IPS-18a (cell line): Measurements from ENCODE around the gene ARGFX.
"Not testable (repeated sequence)": the region's sequence is repeated elsewhere in the genome, so short reads cannot be mapped to it uniquely, and the experiment has no call there.

Experiments
- H3K27ac ChIP-seq: one replicate; pipeline ENCODE4 v1.5.1; 2013; ENCODE audit warnings: low read length
- H3K27me3 ChIP-seq: one replicate; pipeline ENCODE4 v1.6.1; 2013; ENCODE audit warnings: mild to moderate bottlenecking, low read length; ENCODE audit not compliant: control insufficient read depth, insufficient read depth
- H3K36me3 ChIP-seq: one replicate; pipeline ENCODE4 v1.6.1; 2013; ENCODE audit warnings: low read depth, low read length; ENCODE audit not compliant: control insufficient read depth
- H3K4me1 ChIP-seq: one replicate; pipeline ENCODE4 v1.6.1; 2013; ENCODE audit warnings: low read depth, low read length; ENCODE audit not compliant: control insufficient read depth
- H3K4me3 ChIP-seq: one replicate; pipeline ENCODE4 v1.5.1; 2013; ENCODE audit warnings: low read length
- H3K9ac ChIP-seq: one replicate; pipeline ENCODE4 v1.6.1; 2013; ENCODE audit warnings: mild to moderate bottlenecking, low read length, moderate library complexity
- H3K9me3 ChIP-seq: one replicate; pipeline ENCODE4 v1.6.1; 2013; ENCODE audit warnings: low read depth, low read length; ENCODE audit not compliant: control insufficient read depth

ARGFX gene

GRCh38 chr3:121562148-121562547, 5.6 kb upstream of the ARGFX start:
- Histone ChIP-seq H3K4me3 (no peak overlapping the region), H3K36me3 (no peaks in the 10 kb centered on the region), H3K27ac (no peak overlapping the region), H3K9ac (no peak overlapping the region), H3K4me1 (peaks cover 4% of the 10 kb centered on the region), H3K9me3 (no peaks in the 10 kb centered on the region), H3K27me3 (no peaks in the 10 kb centered on the region)

- H3K9me3 ChIP-seq: no peaks in the 10 kb centered on the region
- H3K9ac ChIP-seq: no peak overlapping the region
- no peaks in the 10 kb centered on the region for H3K27me3 ChIP-seq
- no peaks in the 10 kb centered on the region for H3K36me3 ChIP-seq
- no peak overlapping the region for H3K27ac ChIP-seq
- no peak overlapping the region for H3K4me3 ChIP-seq
- H3K4me1 ChIP-seq: peaks cover 16% of the 10 kb centered on the region
Measured at GRCh38 chr3:121566773-121567172, 976 bp upstream of the ARGFX start.

- Histone ChIP-seq H3K36me3 (no peaks in the 10 kb centered on the region), H3K27me3 (no peaks in the 10 kb centered on the region), H3K4me3 (no peak overlapping the region), H3K27ac (no peak overlapping the region), H3K4me1 (peaks cover 14% of the 10 kb centered on the region), H3K9ac (no peak overlapping the region), H3K9me3 (no peaks in the 10 kb centered on the region)
Measured at GRCh38 chr3:121574449-121574848, 6.7 kb downstream of the ARGFX start.

DNA sequence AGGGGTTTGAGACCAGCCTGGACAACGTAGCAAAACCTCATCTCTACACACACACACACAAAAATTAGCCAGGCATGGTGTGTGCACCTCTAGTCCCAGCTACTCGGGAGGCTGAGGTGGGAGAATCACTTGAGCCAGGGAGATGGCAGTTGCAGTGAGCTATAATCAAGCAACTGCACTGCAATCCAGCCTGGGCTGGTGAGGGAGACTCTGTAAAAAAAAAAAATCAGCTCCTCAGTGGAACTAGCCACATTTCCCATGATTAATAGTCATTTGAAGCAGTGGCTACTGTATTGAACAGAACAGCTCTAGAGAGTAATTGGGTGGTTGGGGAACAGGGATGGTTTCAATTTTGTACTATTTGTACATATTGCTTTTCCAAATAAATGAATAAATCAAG, 13.9 kb downstream of the ARGFX start:
- no peaks in the 10 kb centered on the region for H3K9me3 ChIP-seq
- no peaks in the 10 kb centered on the region for H3K27me3 ChIP-seq
- H3K9ac ChIP-seq: no peak overlapping the region
- H3K4me3 ChIP-seq: no peak overlapping the region
- no peaks in the 10 kb centered on the region for H3K36me3 ChIP-seq
- H3K4me1 ChIP-seq: no peaks in the 10 kb centered on the region
- H3K27ac ChIP-seq: no peak overlapping the region

DNA sequence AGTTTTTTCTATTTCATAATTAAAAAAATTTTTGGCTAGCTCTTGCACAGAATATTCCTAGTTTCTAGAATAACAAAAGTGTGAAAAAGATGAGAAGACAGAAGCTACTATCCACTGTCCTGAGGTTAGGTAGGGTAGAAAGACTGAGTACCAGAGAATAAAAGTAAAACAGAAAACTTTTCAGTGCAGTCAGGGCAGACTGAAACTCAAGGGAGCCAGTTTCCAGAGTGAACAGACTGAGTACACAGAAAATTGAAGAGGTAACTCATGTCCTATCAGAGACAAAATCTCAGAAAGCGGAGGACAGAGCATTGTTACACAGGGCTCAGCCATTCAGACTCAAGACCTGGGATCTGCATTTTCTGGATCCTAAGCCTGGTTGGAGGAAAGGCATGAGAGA, 16.7 kb downstream of the ARGFX start:
- Histone ChIP-seq H3K27me3 (no peaks in the 10 kb centered on the region), H3K4me1 (no peaks in the 10 kb centered on the region), H3K9ac (no peak overlapping the region), H3K27ac (no peak overlapping the region), H3K4me3 (no peak overlapping the region), H3K36me3 (no peaks in the 10 kb centered on the region), H3K9me3 (no peaks in the 10 kb centered on the region)

GRCh38 chr3:121592856-121593702, 25.3 kb downstream of the ARGFX start, which contains the start of gene FBXO40:
TSS of gene FBXO40 (plus strand) at chr3:121593379. CDS start at chr3:121620576, 27,197 bp downstream.
- peak within 1 kb of the TSS; percentile 43 for H3K4me3 ChIP-seq
- H3K27me3 ChIP-seq: no peaks in the 10 kb centered on the region
- peaks cover 43% of the 10 kb centered on the region for H3K4me1 ChIP-seq
- peak within 1 kb of the TSS; percentile 85 for H3K9ac ChIP-seq
- peak within 1 kb of the TSS; percentile 96 for H3K27ac ChIP-seq
- H3K9me3 ChIP-seq: no peaks in the 10 kb centered on the region
- H3K36me3 ChIP-seq: no peaks in the 10 kb centered on the region

DNA sequence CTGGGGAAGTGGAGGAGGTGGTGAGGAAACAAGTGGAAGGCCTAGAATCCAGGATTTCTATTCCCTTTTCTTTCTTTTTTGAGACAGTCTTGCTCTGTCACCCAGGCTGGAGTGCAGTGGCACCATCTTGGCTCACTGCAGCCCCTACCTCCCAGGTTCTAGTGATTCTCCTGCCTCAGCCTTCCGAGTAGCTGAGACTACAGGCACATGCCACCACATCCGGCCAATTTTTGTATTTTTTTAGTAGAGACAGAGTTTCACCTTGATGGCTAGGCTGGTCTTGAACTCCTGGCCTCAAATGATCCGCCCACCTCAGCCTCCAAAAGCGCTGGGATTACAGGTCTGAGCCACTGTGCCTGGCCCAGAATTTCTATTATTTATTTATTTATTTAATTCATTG, 26.1 kb downstream of the ARGFX start:
- H3K4me1 ChIP-seq: peaks cover 43% of the 10 kb centered on the region
- not testable (repeated sequence) for H3K36me3 ChIP-seq, H3K9me3 ChIP-seq, H3K27me3 ChIP-seq
- H3K27ac ChIP-seq: peak overlapping the region; percentile 90
- peak overlapping the region; percentile 43 for H3K4me3 ChIP-seq
- peak overlapping the region; percentile 85 for H3K9ac ChIP-seq

- peaks cover 43% of the 10 kb centered on the region for H3K4me1 ChIP-seq
- H3K9me3 ChIP-seq: no peaks in the 10 kb centered on the region
- no peak overlapping the region for H3K4me3 ChIP-seq
- peak overlapping the region; percentile 41 for H3K27ac ChIP-seq
- H3K9ac ChIP-seq: no peak overlapping the region
- no peaks in the 10 kb centered on the region for H3K36me3 ChIP-seq
- H3K27me3 ChIP-seq: no peaks in the 10 kb centered on the region
Measured at GRCh38 chr3:121594850-121595249, 27.1 kb downstream of the ARGFX start.

DNA sequence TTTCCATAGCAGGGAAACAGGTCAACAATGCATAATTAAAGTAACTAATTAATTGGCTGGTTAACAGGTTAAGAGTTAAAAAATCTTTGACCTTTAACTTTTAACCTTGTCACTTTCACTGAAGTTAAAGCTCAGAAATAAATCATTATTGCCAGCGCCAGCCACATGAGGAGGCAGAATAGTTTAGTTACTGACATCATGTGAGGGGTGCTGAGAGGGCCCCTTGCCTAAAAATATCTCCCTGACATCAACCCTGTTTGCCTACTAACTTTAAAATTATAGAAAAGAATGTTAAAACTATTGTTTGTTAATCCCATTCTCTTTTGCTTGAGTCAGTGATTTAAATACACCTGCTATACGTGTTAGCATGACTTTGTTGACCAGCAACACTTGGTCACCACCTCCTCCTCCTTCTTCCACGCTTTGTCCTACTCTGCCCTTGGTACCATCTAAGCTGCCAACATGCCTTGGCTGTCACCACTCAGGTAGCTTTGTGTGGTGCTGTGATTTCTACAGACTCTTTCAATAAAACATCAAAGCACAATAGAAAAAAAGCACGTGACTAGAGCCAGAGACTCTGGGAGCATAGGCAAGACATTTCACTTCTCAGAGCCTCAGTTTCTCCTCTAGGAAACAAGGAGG, 28.1 kb downstream of the ARGFX start:
- no peaks in the 10 kb centered on the region for H3K36me3 ChIP-seq
- H3K27ac ChIP-seq: peak overlapping the region; percentile 33
- no peaks in the 10 kb centered on the region for H3K9me3 ChIP-seq
- no peak overlapping the region for H3K9ac ChIP-seq
- no peaks in the 10 kb centered on the region for H3K27me3 ChIP-seq
- peaks cover 39% of the 10 kb centered on the region for H3K4me1 ChIP-seq
- no peak overlapping the region for H3K4me3 ChIP-seq

DNA sequence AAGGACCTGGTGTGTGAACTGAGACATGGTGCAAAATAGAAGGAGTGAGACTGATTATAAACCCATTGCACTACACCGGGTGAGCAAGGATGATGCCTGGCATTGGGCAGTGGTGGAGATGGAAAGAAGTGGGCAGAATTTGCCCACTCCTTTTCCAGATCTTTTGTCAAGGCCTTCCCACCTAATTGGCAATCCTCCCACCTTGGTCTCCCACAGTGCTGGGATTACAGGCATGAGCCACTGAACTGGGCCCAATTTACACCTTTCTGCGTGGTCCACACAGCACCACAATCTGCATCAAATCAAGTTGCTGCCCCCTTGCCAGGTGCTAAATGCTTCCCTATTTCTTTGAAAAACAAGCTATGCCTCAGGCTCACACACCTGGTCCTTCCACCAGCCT, 30.8 kb downstream of the ARGFX start:
- peaks cover 30% of the 10 kb centered on the region for H3K4me1 ChIP-seq
- no peak overlapping the region for H3K4me3 ChIP-seq
- H3K36me3 ChIP-seq: no peaks in the 10 kb centered on the region
- no peaks in the 10 kb centered on the region for H3K9me3 ChIP-seq
- H3K27ac ChIP-seq: no peak overlapping the region
- no peaks in the 10 kb centered on the region for H3K27me3 ChIP-seq
- H3K9ac ChIP-seq: no peak overlapping the region

- not testable (repeated sequence) for H3K27me3 ChIP-seq, H3K36me3 ChIP-seq, H3K9me3 ChIP-seq, H3K4me3 ChIP-seq, H3K9ac ChIP-seq, H3K27ac ChIP-seq
- H3K4me1 ChIP-seq: peaks cover 21% of the 10 kb centered on the region
Measured at GRCh38 chr3:121599900-121600299, 32.2 kb downstream of the ARGFX start.
